ENCODE measurements around the gene FILIP1.
A peak's percentile ranks its signal among the peaks of the same experiment; 100 is the strongest.
"Not testable (repeated sequence)": the region's sequence is repeated elsewhere in the genome, so short reads cannot be mapped to it uniquely, and the experiment has no call there.

The FILIP1 gene

DNA sequence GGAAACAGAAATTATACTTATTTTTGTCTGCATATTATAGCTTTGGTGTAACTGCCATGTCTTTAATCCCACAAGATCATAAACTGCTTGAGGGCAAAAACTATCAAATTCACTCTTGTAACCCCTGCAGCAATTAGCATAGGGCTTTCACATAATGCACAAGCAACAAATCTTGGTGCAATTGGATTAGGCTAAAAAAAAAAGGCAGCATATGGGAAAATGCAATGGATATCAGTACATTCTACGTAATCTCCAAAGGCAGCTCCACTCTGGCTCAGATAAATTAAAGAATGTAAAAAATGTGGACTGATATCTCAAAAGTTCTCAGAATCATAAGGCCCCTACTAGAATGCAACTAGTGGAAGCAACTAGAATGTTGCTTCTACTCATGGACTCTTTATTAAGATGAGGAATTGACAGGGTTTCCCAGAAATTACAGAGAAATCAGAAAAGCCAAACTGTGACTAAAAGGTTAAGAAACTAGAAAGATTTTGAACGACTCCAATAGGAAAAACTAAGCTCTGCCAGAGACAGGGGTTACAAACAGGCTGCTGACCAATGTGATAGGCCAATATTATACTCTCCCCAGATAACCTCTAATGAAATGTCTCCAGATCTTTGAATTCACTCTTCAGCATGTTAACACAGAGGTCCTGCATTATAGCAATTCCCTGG, 55.0 kb downstream of the FILIP1 start:
- no peak overlapping the region for H3K4me3 ChIP-seq (ENCODE audit: low read depth, low read length)
- TF ChIP-seq, protein P1, sequence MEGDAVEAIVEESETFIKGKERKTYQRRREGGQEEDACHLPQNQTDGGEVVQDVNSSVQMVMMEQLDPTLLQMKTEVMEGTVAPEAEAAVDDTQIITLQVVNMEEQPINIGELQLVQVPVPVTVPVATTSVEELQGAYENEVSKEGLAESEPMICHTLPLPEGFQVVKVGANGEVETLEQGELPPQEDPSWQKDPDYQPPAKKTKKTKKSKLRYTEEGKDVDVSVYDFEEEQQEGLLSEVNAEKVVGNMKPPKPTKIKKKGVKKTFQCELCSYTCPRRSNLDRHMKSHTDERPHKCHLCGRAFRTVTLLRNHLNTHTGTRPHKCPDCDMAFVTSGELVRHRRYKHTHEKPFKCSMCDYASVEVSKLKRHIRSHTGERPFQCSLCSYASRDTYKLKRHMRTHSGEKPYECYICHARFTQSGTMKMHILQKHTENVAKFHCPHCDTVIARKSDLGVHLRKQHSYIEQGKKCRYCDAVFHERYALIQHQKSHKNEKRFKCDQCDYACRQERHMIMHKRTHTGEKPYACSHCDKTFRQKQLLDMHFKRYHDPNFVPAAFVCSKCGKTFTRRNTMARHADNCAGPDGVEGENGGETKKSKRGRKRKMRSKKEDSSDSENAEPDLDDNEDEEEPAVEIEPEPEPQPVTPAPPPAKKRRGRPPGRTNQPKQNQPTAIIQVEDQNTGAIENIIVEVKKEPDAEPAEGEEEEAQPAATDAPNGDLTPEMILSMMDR (IDR thresholded peaks at IDR 0.05; ENCODE audit: low read depth, low read length), result no peak

GRCh38 chr6:75438013-75438431, 55.6 kb downstream of the FILIP1 start:
- H3K4me3 ChIP-seq (ENCODE audit: low read depth, low read length), result no peak overlapping the region
- TF ChIP-seq, protein P1 (IDR thresholded peaks at IDR 0.05; ENCODE audit: low read depth, low read length), result no peak

- TF ChIP-seq, protein P1 (IDR thresholded peaks at IDR 0.05; ENCODE audit: low read depth, low read length), result no peak
- H3K4me3 ChIP-seq (ENCODE audit: low read depth, low read length), result peak overlapping the region; percentile 14; the same call in 1 of the 2 replicates
Observed at GRCh38 chr6:75437421-75437891, 56.1 kb downstream of the FILIP1 start.

GRCh38 chr6:75436869-75437268, 56.7 kb downstream of the FILIP1 start:
- H3K4me3 ChIP-seq (ENCODE audit: low read depth, low read length), result no peak overlapping the region
- TF ChIP-seq, protein P1 (IDR thresholded peaks at IDR 0.05; ENCODE audit: low read depth, low read length), result no peak

DNA sequence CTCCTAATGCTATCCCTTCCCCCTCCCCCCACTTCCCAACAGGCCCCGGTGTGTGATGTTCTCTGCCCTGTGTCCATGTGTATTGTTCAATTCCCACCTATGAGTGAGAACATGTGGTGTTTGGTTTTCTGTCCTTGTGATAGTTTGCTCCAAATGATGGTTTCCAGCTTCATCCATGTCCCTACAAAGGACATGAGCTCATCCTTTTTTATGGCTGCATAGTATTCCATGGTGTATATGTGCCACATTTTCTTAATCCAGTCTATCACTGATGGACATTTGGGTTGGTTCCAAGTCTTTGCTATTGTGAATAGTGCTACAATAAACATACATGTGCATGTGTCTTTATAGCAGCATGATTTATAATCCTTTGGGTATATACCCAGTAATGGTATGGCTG, 60.8 kb downstream of the FILIP1 start:
- not testable (repeated sequence) for H3K4me3 ChIP-seq (ENCODE audit: low read depth, low read length)

GRCh38 chr6:75431379-75431778, 62.2 kb downstream of the FILIP1 start:
- no peak overlapping the region for H3K4me3 ChIP-seq (ENCODE audit: low read depth, low read length)
- TF ChIP-seq, protein P1 (IDR thresholded peaks at IDR 0.05; ENCODE audit: low read depth, low read length), result no peak

- H3K4me3 ChIP-seq (ENCODE audit: low read depth, low read length), result no peak overlapping the region
- TF ChIP-seq, protein P1 (IDR thresholded peaks at IDR 0.05; ENCODE audit: low read depth, low read length), result no peak
Observed at GRCh38 chr6:75430631-75431325, 62.8 kb downstream of the FILIP1 start.
